COLO668 (cell line): Measurements from ENCODE around the gene PSMB8.

Experiments used
- DNase-seq: peaks from one replicate; lab custom pipeline; 2025; ENCODE audit not compliant: unreplicated experiment; lab: John Stamatoyannopoulos, UW

PSMB8 gene

DNA sequence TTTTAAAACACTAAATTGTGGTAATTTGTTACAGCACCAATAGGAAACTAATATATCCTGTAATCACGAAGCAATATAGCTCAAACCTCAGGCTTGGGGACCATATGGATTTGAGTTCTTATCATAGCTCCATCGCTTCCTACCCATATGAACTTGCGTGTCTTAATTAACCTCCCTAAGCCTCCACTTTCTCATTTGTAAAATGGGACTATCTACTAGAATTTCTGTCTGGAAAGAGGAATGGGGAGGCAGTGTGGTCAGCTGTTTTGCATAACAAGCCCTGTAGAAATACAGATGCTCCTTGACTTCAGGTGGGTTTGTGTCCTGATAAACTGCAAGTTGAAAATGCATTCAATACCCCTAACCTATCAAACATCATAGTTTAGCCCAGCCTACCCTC, 44.1 kb downstream of the PSMB8 start:
- DNase-seq, result no peak

DNA sequence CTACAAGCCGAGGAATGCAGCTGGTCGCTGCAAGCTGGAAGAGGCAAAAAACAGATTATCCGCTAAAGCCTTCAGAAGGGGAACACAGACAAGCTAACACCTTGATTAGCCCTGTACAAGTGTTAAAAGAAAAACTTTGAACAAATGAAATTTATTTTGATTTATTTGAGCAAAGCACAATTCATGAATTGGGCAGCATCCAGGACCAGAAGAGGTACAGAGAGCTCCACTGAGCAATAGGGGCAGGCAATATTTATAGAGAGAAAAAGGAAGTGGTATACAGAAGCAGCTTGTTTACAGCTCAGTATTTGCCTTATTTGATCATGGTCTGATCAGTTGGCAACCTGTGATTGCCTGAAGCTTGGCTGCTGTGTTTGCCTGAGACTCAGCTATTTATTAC, 44.7 kb downstream of the PSMB8 start:
- DNase-seq, result no peak

DNA sequence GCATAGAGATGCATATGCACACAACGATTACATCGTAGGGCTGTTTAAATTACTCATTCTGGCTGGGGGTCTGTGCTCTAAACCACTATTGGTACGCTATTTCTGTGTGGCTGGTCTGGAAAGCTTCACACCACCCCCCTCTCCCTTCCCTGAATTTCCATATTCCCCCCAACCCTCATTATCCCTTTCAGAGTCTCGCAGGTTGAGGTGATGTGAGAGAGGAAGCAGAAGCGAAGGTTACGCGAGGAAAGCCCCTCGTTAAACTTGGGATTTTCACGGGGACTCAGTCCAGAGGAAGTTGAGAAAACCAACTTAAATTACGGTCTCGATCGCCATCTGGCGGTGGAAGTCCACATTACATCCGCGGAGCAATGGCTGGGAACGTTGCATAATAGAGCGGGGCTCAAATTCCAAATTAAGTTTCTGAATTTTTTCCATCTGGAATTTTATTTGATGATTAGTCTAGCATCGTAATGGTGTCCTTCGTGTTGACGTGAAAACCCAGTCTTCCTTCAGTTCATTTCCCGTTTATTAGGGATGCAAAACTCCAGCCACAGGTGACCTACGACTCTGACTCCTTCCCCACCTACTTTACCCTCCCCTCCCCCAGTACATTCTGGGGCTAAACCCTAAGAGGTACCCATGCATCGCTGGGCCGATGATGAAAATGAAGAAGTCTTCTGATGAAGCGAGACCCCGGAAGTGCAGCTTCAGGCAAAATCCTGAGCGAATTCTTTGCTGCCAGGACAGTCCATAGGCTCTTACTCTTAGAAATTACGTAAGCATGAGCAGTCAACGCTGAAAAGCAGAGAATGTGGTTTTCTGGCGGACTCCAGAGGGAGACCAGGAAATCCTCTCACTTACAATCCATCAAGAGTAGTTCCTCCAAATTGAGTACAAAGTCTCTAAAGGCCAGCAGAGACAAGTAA, 46.7 kb downstream of the PSMB8 start:
- peak; percentile 35 for DNase-seq

DNA sequence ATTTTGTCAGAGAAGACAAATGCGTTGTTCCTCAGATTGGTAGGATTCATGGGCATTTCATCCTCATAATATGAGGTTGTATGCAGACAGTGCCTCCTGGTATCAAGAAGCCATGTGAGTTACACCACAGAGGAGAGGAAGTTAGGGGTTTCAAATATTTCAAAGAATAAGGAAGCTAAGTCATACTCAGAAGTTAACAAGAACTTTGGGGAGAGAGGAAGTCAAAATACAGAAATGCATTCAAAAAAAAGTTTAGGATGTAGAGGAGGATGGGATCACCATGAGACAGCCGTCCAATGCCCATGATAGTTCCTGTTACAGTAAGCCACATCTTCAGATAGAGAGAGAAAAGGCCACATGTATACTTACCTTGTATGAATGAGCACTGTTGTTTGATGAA, 49.3 kb downstream of the PSMB8 start:
- DNase-seq, result no peak

DNA sequence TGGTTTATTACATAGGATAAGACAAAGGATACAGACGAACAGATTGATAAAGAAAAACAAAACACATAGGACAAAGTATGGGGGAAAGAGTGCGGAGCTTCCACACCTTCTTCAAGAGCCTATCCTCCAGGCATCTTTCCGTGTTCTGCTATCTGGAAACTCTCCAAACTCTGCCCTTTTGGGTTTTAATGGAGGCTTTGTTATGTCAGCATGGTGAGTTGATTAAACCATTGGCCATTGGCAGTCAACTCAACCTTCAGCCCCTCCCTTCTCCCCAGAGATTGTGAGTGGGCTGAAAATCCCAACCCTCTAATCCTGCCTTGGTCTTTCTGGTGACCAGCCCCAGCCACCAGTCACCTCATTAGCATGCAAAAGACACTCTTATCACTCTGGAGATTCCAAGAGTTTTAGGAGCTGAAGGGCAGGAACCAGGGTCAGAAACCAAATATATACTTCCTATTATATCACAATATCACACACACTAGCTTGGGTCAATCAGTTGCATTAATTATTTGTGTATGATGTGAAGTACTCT, 50.9 kb downstream of the PSMB8 start:
- no peak for DNase-seq
